Measurements from ENCODE around the gene WASHC2C.
"Not testable (repeated sequence)": the region's sequence is repeated elsewhere in the genome, so short reads cannot be mapped to it uniquely, and the experiment has no call there.

- not testable (repeated sequence) for TF ChIP-seq CTCF (conservative IDR thresholded peaks at IDR 0.05 in 1 of 2, IDR thresholded peaks at IDR 0.05 in 1 of 2; ENCODE audit: extremely low read depth in 1 of 2, insufficient read depth in 1 of 2, low read depth in 1 of 2, low read length in 2 of 2); EZH2 (IDR thresholded peaks at IDR 0.05; ENCODE audit: borderline replicate concordance, low read length)
Observed at GRCh38 chr10:45741559-45741958, 14.5 kb downstream of the WASHC2C start.

Data from mammary epithelial cell (primary cell).